Activated naive CD8-positive, alpha-beta T cell (primary cell): ENCODE data around the gene SNRNP200.

ENCODE experiments used
- H3K27ac Mint-ChIP-seq: one replicate; pipeline ENCODE4 v1.8.0; 2021; ENCODE audit warnings: mixed read lengths
- H3K27me3 Mint-ChIP-seq: one replicate; pipeline ENCODE4 v1.8.0; 2021; ENCODE audit warnings: mixed read lengths
- H3K36me3 Mint-ChIP-seq: one replicate; pipeline ENCODE4 v1.8.0; 2021; ENCODE audit warnings: mixed read lengths
- H3K4me1 Mint-ChIP-seq: one replicate; pipeline ENCODE4 v1.8.0; 2021; ENCODE audit warnings: low read depth, mixed read lengths
- H3K4me3 Mint-ChIP-seq: one replicate; pipeline ENCODE4 v1.8.0; 2021; ENCODE audit warnings: mild to moderate bottlenecking, mixed read lengths
- H3K9me3 Mint-ChIP-seq: one replicate; pipeline ENCODE4 v1.8.0; 2021; ENCODE audit warnings: low read depth, mixed read lengths

The SNRNP200 gene

GRCh38 chr2:96305091-96305978 is at the start of gene SNRNP200:
SNRNP200 (minus strand) TSS chr2:96305546; CDS start chr2:96305437, 109 bp downstream.
- Mint-ChIP-seq H3K4me1 (peaks cover 56% of the 10 kb centered on the region), H3K36me3 (peaks cover 19% of the 10 kb centered on the region), H3K27me3 (no peaks in the 10 kb centered on the region), H3K27ac (peak within 1 kb of the TSS; percentile 99), H3K9me3 (no peaks in the 10 kb centered on the region), H3K4me3 (peak within 1 kb of the TSS; percentile 100)

GRCh38 chr2:96354492-96354891 is 49.1 kb upstream of the SNRNP200 start:
- Mint-ChIP-seq H3K4me1 (peaks cover 2% of the 10 kb centered on the region), H3K27ac (no peak overlapping the region), H3K36me3 (peaks cover 8% of the 10 kb centered on the region), H3K27me3 (no peaks in the 10 kb centered on the region), H3K9me3 (no peaks in the 10 kb centered on the region), H3K4me3 (no peak overlapping the region)

GRCh38 chr2:96353606-96354101 is 48.3 kb upstream of the SNRNP200 start:
- H3K27me3 Mint-ChIP-seq, result no peaks in the 10 kb centered on the region
- H3K36me3 Mint-ChIP-seq, result peaks cover 8% of the 10 kb centered on the region
- no peak overlapping the region for H3K4me3 Mint-ChIP-seq
- no peaks in the 10 kb centered on the region for H3K4me1 Mint-ChIP-seq
- H3K27ac Mint-ChIP-seq, result no peak overlapping the region
- H3K9me3 Mint-ChIP-seq, result no peaks in the 10 kb centered on the region

GRCh38 chr2:96353032-96353561 is 47.8 kb upstream of the SNRNP200 start:
- no peaks in the 10 kb centered on the region for H3K4me1 Mint-ChIP-seq

GRCh38 chr2:96347395-96347794 is 42.0 kb upstream of the SNRNP200 start:
- H3K9me3 Mint-ChIP-seq, result no peaks in the 10 kb centered on the region
- H3K4me3 Mint-ChIP-seq, result no peak overlapping the region
- H3K4me1 Mint-ChIP-seq, result peaks cover 9% of the 10 kb centered on the region
- H3K27me3 Mint-ChIP-seq, result no peaks in the 10 kb centered on the region
- no peak overlapping the region for H3K27ac Mint-ChIP-seq
- H3K36me3 Mint-ChIP-seq, result peaks cover 2% of the 10 kb centered on the region

More at GRCh38 chr2:96353032-96353561, 47.8 kb upstream of the SNRNP200 start:
- no peak overlapping the region for H3K27ac Mint-ChIP-seq
- peaks cover 8% of the 10 kb centered on the region for H3K36me3 Mint-ChIP-seq
- no peak overlapping the region for H3K4me3 Mint-ChIP-seq
- no peaks in the 10 kb centered on the region for H3K27me3 Mint-ChIP-seq
- no peaks in the 10 kb centered on the region for H3K9me3 Mint-ChIP-seq

GRCh38 chr2:96345868-96346462 is 40.6 kb upstream of the SNRNP200 start:
- no peak overlapping the region for H3K27ac Mint-ChIP-seq
- H3K27me3 Mint-ChIP-seq, result no peaks in the 10 kb centered on the region
- H3K4me3 Mint-ChIP-seq, result no peak overlapping the region
- no peaks in the 10 kb centered on the region for H3K36me3 Mint-ChIP-seq
- peaks cover 23% of the 10 kb centered on the region for H3K4me1 Mint-ChIP-seq
- no peaks in the 10 kb centered on the region for H3K9me3 Mint-ChIP-seq

- Mint-ChIP-seq H3K27me3 (no peaks in the 10 kb centered on the region), H3K4me1 (peaks cover 26% of the 10 kb centered on the region), H3K4me3 (no peak overlapping the region), H3K36me3 (no peaks in the 10 kb centered on the region), H3K27ac (no peak overlapping the region), H3K9me3 (no peaks in the 10 kb centered on the region)
Observed at GRCh38 chr2:96345438-96345837, 40.1 kb upstream of the SNRNP200 start.

- Mint-ChIP-seq H3K36me3 (no peaks in the 10 kb centered on the region), H3K27ac (peak overlapping the region; percentile 8), H3K4me1 (peaks cover 26% of the 10 kb centered on the region), H3K27me3 (no peaks in the 10 kb centered on the region), H3K9me3 (no peaks in the 10 kb centered on the region), H3K4me3 (no peak overlapping the region)
Observed at GRCh38 chr2:96344011-96344410, 38.7 kb upstream of the SNRNP200 start.

GRCh38 chr2:96342085-96342484 is 36.7 kb upstream of the SNRNP200 start:
- Mint-ChIP-seq H3K36me3 (no peaks in the 10 kb centered on the region), H3K4me1 (peaks cover 26% of the 10 kb centered on the region), H3K27ac (peak overlapping the region; percentile 61), H3K27me3 (no peaks in the 10 kb centered on the region), H3K4me3 (peak overlapping the region; percentile 56), H3K9me3 (no peaks in the 10 kb centered on the region)

- Mint-ChIP-seq H3K27ac (peak overlapping the region; percentile 61), H3K4me3 (peak overlapping the region; percentile 56), H3K27me3 (no peaks in the 10 kb centered on the region), H3K4me1 (peaks cover 26% of the 10 kb centered on the region), H3K9me3 (no peaks in the 10 kb centered on the region), H3K36me3 (no peaks in the 10 kb centered on the region)
Observed at GRCh38 chr2:96341641-96342040, 36.3 kb upstream of the SNRNP200 start.

- H3K9me3 Mint-ChIP-seq, result no peaks in the 10 kb centered on the region
- no peaks in the 10 kb centered on the region for H3K36me3 Mint-ChIP-seq
- H3K4me3 Mint-ChIP-seq, result peak overlapping the region; percentile 56
- H3K27ac Mint-ChIP-seq, result peak overlapping the region; percentile 52
- H3K4me1 Mint-ChIP-seq, result peaks cover 33% of the 10 kb centered on the region
- H3K27me3 Mint-ChIP-seq, result no peaks in the 10 kb centered on the region
Observed at GRCh38 chr2:96340493-96341414, 35.4 kb upstream of the SNRNP200 start.

GRCh38 chr2:96336873-96337272 is 31.5 kb upstream of the SNRNP200 start:
- H3K4me1 Mint-ChIP-seq, result peaks cover 36% of the 10 kb centered on the region

GRCh38 chr2:96336104-96336775 is 30.9 kb upstream of the SNRNP200 start:
- no peaks in the 10 kb centered on the region for H3K36me3 Mint-ChIP-seq
- H3K9me3 Mint-ChIP-seq, result no peaks in the 10 kb centered on the region
- no peaks in the 10 kb centered on the region for H3K27me3 Mint-ChIP-seq
- peak overlapping the region; percentile 18 for H3K27ac Mint-ChIP-seq
- peaks cover 31% of the 10 kb centered on the region for H3K4me1 Mint-ChIP-seq
- peak overlapping the region; percentile 82 for H3K4me3 Mint-ChIP-seq

More at GRCh38 chr2:96336873-96337272, 31.5 kb upstream of the SNRNP200 start:
- H3K4me3 Mint-ChIP-seq, result peak overlapping the region; percentile 82
- H3K9me3 Mint-ChIP-seq, result no peaks in the 10 kb centered on the region
- H3K27ac Mint-ChIP-seq, result no peak overlapping the region
- no peaks in the 10 kb centered on the region for H3K27me3 Mint-ChIP-seq
- no peaks in the 10 kb centered on the region for H3K36me3 Mint-ChIP-seq

- Mint-ChIP-seq H3K36me3 (no peaks in the 10 kb centered on the region), H3K27ac (peak overlapping the region; percentile 52), H3K9me3 (no peaks in the 10 kb centered on the region), H3K27me3 (no peaks in the 10 kb centered on the region), H3K4me1 (peaks cover 27% of the 10 kb centered on the region), H3K4me3 (peak overlapping the region; percentile 75)
Observed at GRCh38 chr2:96333708-96334107, 28.4 kb upstream of the SNRNP200 start.
